Gastrocnemius medialis (tissue), 4 donors: ENCODE results near the gene TFDP2.

Experiments used
- CTCF ChIP-seq, 5 experiments: fragments of 450-650 bp in 3 of 5; fragments of 200-600 bp in 2 of 5; sonication (generic) in 2 of 5; IDR thresholded peaks in 4 of 5; conservative IDR thresholded peaks in 1 of 5; 1 replicate in 4 of 5; 2 replicates in 1 of 5; pipeline ENCODE4 v1.5.1; 2016 to 2019; ENCODE audit warnings: antibody characterized with exemption in 5 of 5, mild to moderate bottlenecking in 3 of 5, moderate library complexity in 3 of 5
- POLR2A ChIP-seq, 2 donors: fragments of 450-650 bp; IDR thresholded peaks; one replicate each; pipeline ENCODE4 v1.6.1; 2017; ENCODE audit warnings: antibody characterized with exemption in 2 of 2, mild to moderate bottlenecking in 2 of 2, moderate library complexity in 2 of 2

- TF ChIP-seq CTCF (IDR thresholded peaks at IDR 0.05 in 4 of 5, conservative IDR thresholded peaks at IDR 0.05 in 1 of 5) = no peak
- no peak for TF ChIP-seq POLR2A (IDR thresholded peaks at IDR 0.05)
Measured at GRCh38 chr3:141992512-141992911, 156.8 kb downstream of the TFDP2 start.
